Transverse colon (tissue), 4 donors: Measurements from ENCODE around the gene SENP3. TPM values are rescaled to one million over a fixed set of nuclear protein-coding genes. Genes with fewer than 3 reads are reported as not detected.

Source experiments
- DNase-seq: peaks from one replicate; pipeline ENCODE4 v3.0.0-alpha.2; 2019
- H3K27ac ChIP-seq, 4 donors: fragments of 200-600 bp; sonication (generic); 2 replicates each; pipeline ENCODE4 v1.5.1; 2016 to 2018; ENCODE audit warnings: inconsistent platforms in 4 of 4
- H3K27me3 ChIP-seq: fragments of 200-600 bp; sonication (generic); 2 replicates; pipeline ENCODE4 v1.5.1; 2017; ENCODE audit warnings: inconsistent platforms
- H3K36me3 ChIP-seq, 4 donors: fragments of 200-600 bp; sonication (generic); 2 replicates each; pipeline ENCODE4 v1.5.1; 2017 to 2019; ENCODE audit warnings: inconsistent platforms in 4 of 4
- H3K4me1 ChIP-seq, 4 donors: fragments of 200-600 bp; sonication (generic); 2 replicates each; pipeline ENCODE4 v1.5.1; 2017 to 2020; ENCODE audit warnings: inconsistent platforms in 4 of 4
- H3K4me3 ChIP-seq, 4 donors: fragments of 200-600 bp; sonication (generic); 1 replicate in 1 of 4; 2 replicates in 3 of 4; pipeline versions ENCODE4 v1.5.1 to v1.6.1; 2017 to 2019; ENCODE audit warnings: inconsistent platforms in 4 of 4
- H3K9me3 ChIP-seq, 2 donors: fragments of 200-600 bp; sonication (generic); 2 replicates each; pipeline ENCODE4 v1.5.1; 2017 to 2019; ENCODE audit warnings: inconsistent platforms in 2 of 2
- CTCF ChIP-seq, 5 experiments: fragments of 200-600 bp in 3 of 5; fragments of 450-650 bp in 2 of 5; sonication (generic) in 3 of 5; IDR thresholded peaks; 1 replicate in 2 of 5; 2 replicates in 3 of 5; pipeline ENCODE4 v1.5.1; 2016 to 2017; ENCODE audit warnings: antibody characterized with exemption in 5 of 5, inconsistent platforms in 3 of 5, mild to moderate bottlenecking in 2 of 5, moderate library complexity in 1 of 5
- EP300 ChIP-seq: sonication (generic); formaldehyde crosslinking; IDR thresholded peaks from one replicate; pipeline ENCODE4 v1.6.1; 2017; ENCODE audit warnings: antibody characterized with exemption, low read depth
- POLR2A ChIP-seq: fragments of 450-650 bp; IDR thresholded peaks from one replicate; pipeline ENCODE4 v1.6.1; 2016; ENCODE audit warnings: antibody characterized with exemption, mild to moderate bottlenecking, moderate library complexity
- POLR2AphosphoS5 ChIP-seq, 3 donors: sonication (generic); formaldehyde crosslinking; IDR thresholded peaks; one replicate each; pipeline ENCODE4 v1.6.1; 2016; ENCODE audit warnings: antibody characterized with exemption in 3 of 3
- WGBS, 2 donors: methylation state at CpG; one replicate each; pipeline ENCODE4 v1.1.5; 2018; ENCODE audit warnings: low coverage in 1 of 2; 5-methylcytosine and 5-hydroxymethylcytosine counted together
- in situ Hi-C, 4 donors: fragments of 200-750 bp; cut with MboI; loops; one replicate each; pipeline versions ENCODE4 v1.15.0 to v1.15.1; 2017; ENCODE audit warnings: low sequenced_read_pairs in 3 of 4, low pct_ligation_motif_present in 1 of 4, low pct_unique_long_range_greater_than_20kb in 1 of 4
- intact Hi-C: fragments of 100-400 bp; cut with DNase I; formaldehyde crosslinking; loops from one replicate; pipeline ENCODE4 v1.15.1; 2023; ENCODE audit warnings: low total_unique reads
- total RNA-seq, 4 donors: library from RNA; depleted of rRNA; stranded (reverse); fragments of >200 nt; gene quantifications; one replicate each; pipeline ENCODE4 v1.1.0, GENCODE V29; 2016

Gene SENP3
- total RNA-seq, 4 donors from 2014 or later, result 37.0 to 159 (median 45.2) TPM

GRCh38 chr17:7579001-7579833, 17.5 kb downstream of the SENP3 start, which contains the start of gene CD68:
CD68 (plus strand) TSS chr17:7579638; CDS start chr17:7579678, 40 bp downstream.
- peaks cover 41 to 74% (median 54%) of the 10 kb centered on the region in 4 donors for H3K4me1 ChIP-seq
- DNase-seq, result peak; percentile 85
- peak within 1 kb of the TSS; percentile 89 to 91 (median 90) for H3K27ac ChIP-seq
- peak within 1 kb of the TSS in 2 of 4 donors; percentile 1 to 38 for H3K4me3 ChIP-seq
- no peaks in the 10 kb centered on the region for H3K27me3 ChIP-seq
- 0 to 16% methylated on average over 1 to 7 of the region's 7 CpGs for WGBS, 2 donors
- H3K9me3 ChIP-seq, result no peaks in the 10 kb centered on the region
- TF ChIP-seq CTCF (IDR thresholded peaks at IDR 0.05) (no peak), POLR2AphosphoS5 (IDR thresholded peaks at IDR 0.05) (peak; percentile 60 to 87 (median 85)), EP300 (no peak), POLR2A (peak; percentile 85)
- H3K36me3 ChIP-seq, result peaks cover 0 to 46% (median 24%) of the 10 kb centered on the region in 4 donors
- intact Hi-C loops, result no loop called here
- in situ Hi-C loops, result no loop called here

GRCh38 chr17:7579834-7580603, 18.3 kb downstream of the SENP3 start:
- peak overlapping the region; percentile 89 to 91 (median 90) for H3K27ac ChIP-seq
- peaks cover 41 to 74% (median 53%) of the 10 kb centered on the region in 4 donors for H3K4me1 ChIP-seq
- H3K9me3 ChIP-seq, result no peaks in the 10 kb centered on the region
- no peak for DNase-seq
- no peaks in the 10 kb centered on the region for H3K27me3 ChIP-seq
- in situ Hi-C loops, result no loop called here
- peaks cover 0 to 40% (median 20%) of the 10 kb centered on the region in 4 donors for H3K36me3 ChIP-seq
- WGBS, 2 donors, result 60 to 62% methylated on average over 1 to 12 of the region's 12 CpGs
- TF ChIP-seq EP300, result no peak
- no peak for TF ChIP-seq CTCF (IDR thresholded peaks at IDR 0.05)
- TF ChIP-seq POLR2AphosphoS5 (IDR thresholded peaks at IDR 0.05), result no peak
- no peak for TF ChIP-seq POLR2A
- intact Hi-C loops, result loop anchor here (10.0 kb wide), 1 partner anchor 535 kb away; the partner anchor contains the start of gene SLC16A11
- H3K4me3 ChIP-seq, result peak overlapping the region in 2 of 4 donors; percentile 1 to 38

- H3K9me3 ChIP-seq, result no peaks in the 10 kb centered on the region
- intact Hi-C loops, result loop anchor here (10.0 kb wide), 1 partner anchor 536 kb away; the partner anchor contains the start of gene SLC16A11
- peaks cover 0 to 31% (median 16%) of the 10 kb centered on the region in 4 donors for H3K36me3 ChIP-seq
- peak overlapping the region; percentile 89 to 91 (median 90) for H3K27ac ChIP-seq
- in situ Hi-C loops, result no loop called here
- TF ChIP-seq EP300 (no peak), POLR2A (no peak), CTCF (IDR thresholded peaks at IDR 0.05) (no peak)
- no peaks in the 10 kb centered on the region for H3K27me3 ChIP-seq
- H3K4me1 ChIP-seq, result peaks cover 35 to 72% (median 51%) of the 10 kb centered on the region in 4 donors
- peak overlapping the region in 1 of 4 donors; percentile 38 for H3K4me3 ChIP-seq
- no peak for DNase-seq
- WGBS, 2 donors, result 81 to 90% methylated on average over 8 to 23 of the region's 23 CpGs
Observed at GRCh38 chr17:7580604-7581575, 19.2 kb downstream of the SENP3 start.
